Activated gamma-delta T cell treated with anti-CD3 and anti-CD28 coated beads, Interleukin-2, amount 50 U/mL, for 16 hours (primary cell): Measurements from ENCODE around the gene ZNF616.
A peak's percentile ranks its signal among the peaks of the same experiment; 100 is the strongest.
"Not testable (repeated sequence)": the region's sequence is repeated elsewhere in the genome, so short reads cannot be mapped to it uniquely, and the experiment has no call there.

Experiments used
- DNase-seq: peaks from one replicate; pipeline ENCODE4 v3.0.0-alpha.2; 2020; ENCODE audit warnings: low read depth

Gene ZNF616

GRCh38 chr19:52102782-52103181, 37.0 kb downstream of the ZNF616 start:
- DNase-seq = no peak

GRCh38 chr19:52101866-52102562, 37.7 kb downstream of the ZNF616 start:
- no peak for DNase-seq

GRCh38 chr19:52099497-52100138, 40.1 kb downstream of the ZNF616 start:
- no peak for DNase-seq

GRCh38 chr19:52096416-52096815, 43.3 kb downstream of the ZNF616 start:
- not testable (repeated sequence) for DNase-seq

- peak; percentile 82 for DNase-seq
Measured at GRCh38 chr19:52095172-52096014, 44.3 kb downstream of the ZNF616 start, which contains the start of gene ZNF841. Gene ZNF841, minus strand, starts transcription at chr19:52095765. Its CDS starts 10,964 bp downstream, at chr19:52084801.

- DNase-seq = no peak
Measured at GRCh38 chr19:52094526-52095130, 45.1 kb downstream of the ZNF616 start.

- no peak for DNase-seq
Measured at GRCh38 chr19:52086481-52086880, 53.3 kb downstream of the ZNF616 start.

GRCh38 chr19:52070496-52070895, 69.2 kb downstream of the ZNF616 start:
- no peak for DNase-seq

GRCh38 chr19:52069653-52070052, 70.1 kb downstream of the ZNF616 start:
- no peak for DNase-seq

GRCh38 chr19:52066258-52066863, 73.4 kb downstream of the ZNF616 start:
- no peak for DNase-seq

- DNase-seq = no peak
Measured at GRCh38 chr19:52065399-52065798, 74.3 kb downstream of the ZNF616 start.
